ENCODE results near the gene CLMN. TPM values are rescaled to one million over a fixed set of nuclear protein-coding genes. Genes with fewer than 3 reads are reported as not detected.

Gene CLMN
- total RNA-seq, 1 donor from 2014 or later, result 117 TPM

GRCh38 chr14:95331708-95332408 is 12.2 kb upstream of the CLMN start:
- Mint-ChIP-seq H3K4me3 (no peak overlapping the region), H3K4me1 (peaks cover 7% of the 10 kb centered on the region), H3K36me3 (no peaks in the 10 kb centered on the region), H3K27me3 (ENCODE audit: low read depth) (peaks cover 8% of the 10 kb centered on the region), H3K27ac (no peak overlapping the region), H3K9me3 (peaks cover 4% of the 10 kb centered on the region)
- DNase-seq (ENCODE audit: low spot score in 2 of 2, unreplicated experiment in 2 of 2), result no peak
- TF ChIP-seq, protein P1, sequence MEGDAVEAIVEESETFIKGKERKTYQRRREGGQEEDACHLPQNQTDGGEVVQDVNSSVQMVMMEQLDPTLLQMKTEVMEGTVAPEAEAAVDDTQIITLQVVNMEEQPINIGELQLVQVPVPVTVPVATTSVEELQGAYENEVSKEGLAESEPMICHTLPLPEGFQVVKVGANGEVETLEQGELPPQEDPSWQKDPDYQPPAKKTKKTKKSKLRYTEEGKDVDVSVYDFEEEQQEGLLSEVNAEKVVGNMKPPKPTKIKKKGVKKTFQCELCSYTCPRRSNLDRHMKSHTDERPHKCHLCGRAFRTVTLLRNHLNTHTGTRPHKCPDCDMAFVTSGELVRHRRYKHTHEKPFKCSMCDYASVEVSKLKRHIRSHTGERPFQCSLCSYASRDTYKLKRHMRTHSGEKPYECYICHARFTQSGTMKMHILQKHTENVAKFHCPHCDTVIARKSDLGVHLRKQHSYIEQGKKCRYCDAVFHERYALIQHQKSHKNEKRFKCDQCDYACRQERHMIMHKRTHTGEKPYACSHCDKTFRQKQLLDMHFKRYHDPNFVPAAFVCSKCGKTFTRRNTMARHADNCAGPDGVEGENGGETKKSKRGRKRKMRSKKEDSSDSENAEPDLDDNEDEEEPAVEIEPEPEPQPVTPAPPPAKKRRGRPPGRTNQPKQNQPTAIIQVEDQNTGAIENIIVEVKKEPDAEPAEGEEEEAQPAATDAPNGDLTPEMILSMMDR (IDR thresholded peaks at IDR 0.05; ENCODE audit: unreplicated experiment), result no peak

- DNase-seq (ENCODE audit: low spot score in 2 of 2, unreplicated experiment in 2 of 2), result no peak
- H3K27ac Mint-ChIP-seq, result no peak overlapping the region
- peaks cover 2% of the 10 kb centered on the region for H3K27me3 Mint-ChIP-seq (ENCODE audit: low read depth)
- peaks cover 4% of the 10 kb centered on the region for H3K9me3 Mint-ChIP-seq
- no peak overlapping the region for H3K4me3 Mint-ChIP-seq
- H3K4me1 Mint-ChIP-seq, result peaks cover 7% of the 10 kb centered on the region
- TF ChIP-seq, protein P1 (IDR thresholded peaks at IDR 0.05; ENCODE audit: unreplicated experiment), result no peak
- H3K36me3 Mint-ChIP-seq, result no peaks in the 10 kb centered on the region
Observed at GRCh38 chr14:95330591-95331370, 11.1 kb upstream of the CLMN start.

DNA sequence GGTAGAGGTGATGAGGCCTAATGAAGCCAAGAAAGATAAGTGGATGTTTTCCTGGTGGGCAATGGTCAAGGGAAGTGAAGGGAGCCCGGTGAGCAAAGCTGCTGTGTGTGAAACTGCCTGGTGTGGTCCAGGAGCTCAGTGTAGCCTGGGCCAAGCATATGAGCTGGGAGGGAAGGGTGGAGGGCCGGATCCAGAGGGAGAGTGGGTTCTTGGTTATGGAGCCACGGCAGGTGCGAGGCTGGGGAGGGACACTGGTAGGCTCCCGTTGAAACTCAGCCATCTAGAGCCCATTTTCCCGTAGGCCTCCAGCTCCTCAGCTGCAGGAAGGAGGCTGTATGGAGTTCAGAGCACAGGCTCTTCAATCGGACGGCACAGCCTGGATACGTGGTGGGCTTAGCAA is 10.2 kb upstream of the CLMN start:
- H3K4me3 Mint-ChIP-seq, result no peak overlapping the region
- H3K27ac Mint-ChIP-seq, result no peak overlapping the region
- no peaks in the 10 kb centered on the region for H3K27me3 Mint-ChIP-seq (ENCODE audit: low read depth)
- DNase-seq (ENCODE audit: low spot score in 2 of 2, unreplicated experiment in 2 of 2), result no peak
- peaks cover 7% of the 10 kb centered on the region for H3K4me1 Mint-ChIP-seq
- H3K9me3 Mint-ChIP-seq, result peaks cover 4% of the 10 kb centered on the region
- no peaks in the 10 kb centered on the region for H3K36me3 Mint-ChIP-seq
- TF ChIP-seq, protein P1 (IDR thresholded peaks at IDR 0.05; ENCODE audit: unreplicated experiment), result no peak

DNA sequence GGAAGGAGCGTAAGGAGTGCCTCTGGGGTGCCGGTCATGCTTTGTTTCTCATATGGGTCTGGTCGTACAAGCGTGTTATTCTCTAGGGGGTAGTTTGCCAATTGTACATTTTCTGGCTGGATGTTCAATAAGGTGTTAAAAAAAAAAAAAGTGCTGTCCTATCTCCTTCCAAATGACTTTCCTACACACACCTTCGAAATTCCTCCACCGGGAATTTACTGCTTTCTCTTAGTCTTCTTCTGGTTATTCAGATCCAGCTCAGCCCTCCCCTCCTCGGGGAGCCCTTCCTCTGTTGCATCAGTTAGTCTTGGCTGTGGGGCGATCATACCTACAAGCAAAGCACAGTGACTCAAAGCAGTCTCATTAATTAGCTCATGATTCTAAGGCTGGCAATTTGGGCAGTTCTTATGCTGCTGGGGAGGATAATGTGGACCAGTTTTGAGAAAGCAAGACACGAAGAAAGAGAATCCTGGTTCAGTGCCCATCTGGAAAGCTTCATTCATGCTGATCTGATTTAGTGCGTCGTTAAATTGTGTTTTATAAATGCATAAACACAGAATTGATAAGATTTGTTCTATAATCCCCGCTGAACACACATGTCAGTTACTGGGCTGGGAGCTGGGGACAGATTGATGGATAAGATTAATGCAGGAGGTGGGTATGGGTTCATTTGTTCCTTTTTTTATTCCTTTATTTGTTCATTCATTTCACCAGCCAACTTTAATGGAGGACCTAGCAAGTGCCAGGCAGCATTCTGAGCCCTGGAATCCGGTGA is 9.2 kb upstream of the CLMN start:
- DNase-seq (ENCODE audit: low spot score in 2 of 2, unreplicated experiment in 2 of 2), result no peak
- no peak overlapping the region for H3K4me3 Mint-ChIP-seq
- H3K27me3 Mint-ChIP-seq (ENCODE audit: low read depth), result no peaks in the 10 kb centered on the region

More for the DNA sequence above, 9.2 kb upstream of the CLMN start:
- Mint-ChIP-seq H3K4me1 (peaks cover 7% of the 10 kb centered on the region), H3K27ac (no peak overlapping the region), H3K36me3 (no peaks in the 10 kb centered on the region), H3K9me3 (peaks cover 4% of the 10 kb centered on the region)
- TF ChIP-seq, protein P1 (IDR thresholded peaks at IDR 0.05; ENCODE audit: unreplicated experiment), result no peak

All from mesothelial cell of epicardium (in vitro differentiated cells).